Measurements from ENCODE around the gene SACM1L.

The SACM1L gene

GRCh38 chr3:45793482-45794176 is 104.4 kb downstream of the SACM1L start:
- no peak overlapping the region for H3K4me3 ChIP-seq (ENCODE audit: low read length)
- DNase-seq (ENCODE audit: low read depth) = no peak

GRCh38 chr3:45794177-45794560 is 105.0 kb downstream of the SACM1L start:
- no peak for TF ChIP-seq CTCF (conservative IDR thresholded peaks at IDR 0.05; ENCODE audit: low read length)
- no peak for DNase-seq (ENCODE audit: low read depth)
- no peak overlapping the region for H3K4me3 ChIP-seq (ENCODE audit: low read length)

More at GRCh38 chr3:45793482-45794176, 104.4 kb downstream of the SACM1L start:
- TF ChIP-seq CTCF (conservative IDR thresholded peaks at IDR 0.05; ENCODE audit: low read length) = no peak

- no peak for TF ChIP-seq CTCF (conservative IDR thresholded peaks at IDR 0.05; ENCODE audit: low read length)
- no peak for DNase-seq (ENCODE audit: low read depth)
- H3K4me3 ChIP-seq (ENCODE audit: low read length) = no peak overlapping the region
These were observed 105.5 kb downstream of the SACM1L start for GRCh38 chr3:45794660-45795059.
